K562 (cell line): Measurements from ENCODE around the gene ADD1. TPM values are rescaled to one million over a fixed set of nuclear protein-coding genes. Genes with fewer than 3 reads are reported as not detected.

Source experiments
- ARID1B ChIP-seq: fragments of 450-650 bp; IDR thresholded peaks from 2 replicates; pipeline ENCODE4 v1.6.1; 2016; ENCODE audit warnings: antibody characterized with exemption, mild to moderate bottlenecking, inconsistent platforms
- BCOR ChIP-seq: fragments of 450-650 bp; IDR thresholded peaks from 2 replicates; pipeline ENCODE4 v1.6.1; 2016
- CBFA2T3 ChIP-seq: fragments of 450-650 bp; IDR thresholded peaks from 2 replicates; pipeline ENCODE4 v1.6.1; 2017
- CCNT2 ChIP-seq: IDR thresholded peaks from 2 replicates; pipeline ENCODE4 v1.6.1; 2011; ENCODE audit warnings: borderline replicate concordance, low read depth, mild to moderate bottlenecking, moderate library complexity, mixed read lengths, low read length; ENCODE audit not compliant: insufficient read length; ENCODE audit errors: extremely low read depth
- CREM ChIP-seq: IDR thresholded peaks from 2 replicates; pipeline ENCODE4 v1.6.1; 2014; ENCODE audit warnings: antibody characterized with exemption, low read depth
- CXXC5 ChIP-seq: fragments of 250-450 bp; sonication (Bioruptor Pico); IDR thresholded peaks from 2 replicates; pipeline ENCODE4 v1.8.0; 2022; ENCODE audit warnings: inconsistent platforms, mild to moderate bottlenecking, moderate library complexity
- EGR1 ChIP-seq: fragments of 450-650 bp; conservative IDR thresholded peaks from 2 replicates; pipeline ENCODE4 v1.6.1; 2017; ENCODE audit warnings: mild to moderate bottlenecking
- FOS ChIP-seq: IDR thresholded peaks from 3 replicates; pipeline ENCODE4 v1.6.1; 2011; ENCODE audit not compliant: insufficient read length; ENCODE audit errors: extremely low read depth
- GABPA ChIP-seq: fragments of 200-800 bp; sonication (Bioruptor generic); conservative IDR thresholded peaks from 2 replicates; pipeline ENCODE4 v1.6.1; 2016; ENCODE audit warnings: low read depth, missing genetic modification characterization, missing compliant biosample characterization
- KDM2B ChIP-seq: fragments of 250-450 bp; sonication (Bioruptor Pico); IDR thresholded peaks from 2 replicates; pipeline ENCODE4 v1.8.0; 2021; ENCODE audit warnings: mild to moderate bottlenecking, moderate library complexity
- KHSRP ChIP-seq: fragments of 450-650 bp; IDR thresholded peaks from 2 replicates; pipeline ENCODE4 v1.6.1; 2017
- MYC ChIP-seq, 2 experiments: fragments of 250-450 bp in 1 of 2; sonication (Bioruptor Pico) in 1 of 2; IDR thresholded peaks; 2 replicates each; pipeline versions ENCODE4 v1.5.1 to v1.6.1; 2012 to 2021; ENCODE audit warnings: low read depth in 2 of 2, borderline replicate concordance in 1 of 2, improper control_type of control experiment in 1 of 2, low read length in 1 of 2, mild to moderate bottlenecking in 1 of 2, moderate library complexity in 1 of 2
- NFIC ChIP-seq: fragments of 450-650 bp; IDR thresholded peaks from 2 replicates; pipeline ENCODE4 v1.6.1; 2017; ENCODE audit warnings: mild to moderate bottlenecking, inconsistent platforms
- NR2C1 ChIP-seq, 2 experiments: fragments of 450-650 bp; IDR thresholded peaks; 2 replicates each; pipeline ENCODE4 v1.6.1; 2017; ENCODE audit warnings: mild to moderate bottlenecking in 2 of 2, antibody characterized with exemption in 1 of 2, inconsistent platforms in 1 of 2, missing compliant biosample characterization in 1 of 2, missing genetic modification characterization in 1 of 2
- SMARCE1 ChIP-seq: fragments of 450-650 bp; IDR thresholded peaks from 2 replicates; pipeline ENCODE4 v1.7.1; 2016; ENCODE audit warnings: mild to moderate bottlenecking
- TSC22D4 ChIP-seq: fragments of 450-650 bp; IDR thresholded peaks from 2 replicates; pipeline ENCODE4 v1.6.1; 2016; ENCODE audit warnings: missing genetic modification characterization, missing biosample characterization, control low read depth
- ZNF184 ChIP-seq: sonication (generic); formaldehyde crosslinking; IDR thresholded peaks from 2 replicates; pipeline ENCODE4 v1.5.0; 2020; ENCODE audit warnings: missing genetic modification reagents
- ZNF644 ChIP-seq: fragments of 200-800 bp; sonication (Bioruptor generic); IDR thresholded peaks from 2 replicates; pipeline ENCODE4 v1.6.1; 2016; ENCODE audit warnings: low read depth, missing genetic modification characterization, missing compliant biosample characterization
- polyA plus RNA-seq, 8 experiments: library from polyadenylated mRNA; depleted of rRNA in 4 of 8; stranded (reverse) in 5 of 8; unstranded in 3 of 8; fragments of >200 nt; fragmentation: Nextera tagmentation in 2 of 8; fragmentation: Illumina TruSeq in 1 of 8; extraction: Ambion mirVana in 2 of 8; extraction: Trizol in 1 of 8; gene quantifications; 2 replicates each; pipeline versions ENCODE4 v1.2.1 to v1.2.3, GENCODE V29; 2011 to 2014; ENCODE audit warnings: inconsistent platforms in 1 of 8, missing spikeins in 1 of 8
- total RNA-seq, 7 experiments: library from RNA; depleted of rRNA in 6 of 7; stranded (reverse); fragments of >200 nt in 6 of 7; fragmentation: Illumina TruSeq in 2 of 7; extraction: Trizol in 2 of 7; gene quantifications; 2 replicates each; pipeline versions ENCODE4 v1.2.1 to v1.2.3, GENCODE V29; 2011 to 2021; ENCODE audit warnings: low replicate concordance in 1 of 7
- TF ChIP-seq, protein P1 (sequence below): sonication (generic); formaldehyde crosslinking; IDR thresholded peaks from 2 replicates; pipeline ENCODE4 v1.8.0; 2023; ENCODE audit warnings: missing genetic modification reagents, mild to moderate bottlenecking, borderline replicate concordance
- TF ChIP-seq, protein P2 (sequence below): sonication (generic); formaldehyde crosslinking; IDR thresholded peaks from 2 replicates; pipeline ENCODE4 v1.8.0; 2022; ENCODE audit warnings: missing genetic modification reagents, mild to moderate bottlenecking, moderate library complexity, borderline replicate concordance
- TF ChIP-seq, protein P3 (sequence below): fragments of 250-450 bp; sonication (Bioruptor Pico); IDR thresholded peaks from 2 replicates; pipeline ENCODE4 v1.8.0; 2022; ENCODE audit warnings: moderate library complexity, mild to moderate bottlenecking, inconsistent platforms

ADD1 gene
- total and polyA plus RNA-seq, 9 of the 15 experiments (the other 6 are each of a cell fraction or from before 2014, with no cell fraction given), result 17.5 to 153 (median 74.0) TPM

DNA sequence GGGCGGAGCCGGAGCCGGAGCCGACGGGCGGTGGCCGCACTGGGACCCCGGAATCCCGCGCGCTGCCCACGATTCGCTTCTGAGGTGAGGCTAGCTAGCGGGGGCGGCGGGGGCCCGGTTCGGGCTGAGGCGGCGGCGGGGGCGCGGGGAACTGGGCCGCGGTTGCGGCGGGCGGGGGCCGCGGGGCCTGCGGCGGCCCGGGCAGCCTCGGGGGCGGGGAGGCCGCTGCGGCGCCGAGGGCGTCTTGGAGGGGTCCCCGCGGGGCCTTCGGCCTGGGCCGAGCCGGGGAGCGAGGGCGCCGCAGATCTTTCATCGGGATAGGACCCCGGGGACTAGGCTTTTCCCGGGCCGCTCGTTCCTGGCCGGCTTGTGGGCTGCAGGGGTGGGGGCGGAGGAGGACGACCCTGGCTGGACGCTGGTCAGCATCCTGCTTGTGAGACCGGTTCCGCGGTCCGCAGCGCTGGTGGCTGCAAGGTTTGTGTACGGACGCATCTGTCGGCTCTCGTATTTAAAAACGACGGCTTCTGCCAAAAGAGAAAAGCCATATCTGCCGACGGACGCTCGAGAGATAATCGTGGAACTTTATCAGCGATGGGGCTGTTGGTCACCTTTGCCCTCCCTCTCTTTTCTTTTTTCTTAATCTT is 419 bp downstream of the ADD1 start (continued):
- TF ChIP-seq, protein P1, sequence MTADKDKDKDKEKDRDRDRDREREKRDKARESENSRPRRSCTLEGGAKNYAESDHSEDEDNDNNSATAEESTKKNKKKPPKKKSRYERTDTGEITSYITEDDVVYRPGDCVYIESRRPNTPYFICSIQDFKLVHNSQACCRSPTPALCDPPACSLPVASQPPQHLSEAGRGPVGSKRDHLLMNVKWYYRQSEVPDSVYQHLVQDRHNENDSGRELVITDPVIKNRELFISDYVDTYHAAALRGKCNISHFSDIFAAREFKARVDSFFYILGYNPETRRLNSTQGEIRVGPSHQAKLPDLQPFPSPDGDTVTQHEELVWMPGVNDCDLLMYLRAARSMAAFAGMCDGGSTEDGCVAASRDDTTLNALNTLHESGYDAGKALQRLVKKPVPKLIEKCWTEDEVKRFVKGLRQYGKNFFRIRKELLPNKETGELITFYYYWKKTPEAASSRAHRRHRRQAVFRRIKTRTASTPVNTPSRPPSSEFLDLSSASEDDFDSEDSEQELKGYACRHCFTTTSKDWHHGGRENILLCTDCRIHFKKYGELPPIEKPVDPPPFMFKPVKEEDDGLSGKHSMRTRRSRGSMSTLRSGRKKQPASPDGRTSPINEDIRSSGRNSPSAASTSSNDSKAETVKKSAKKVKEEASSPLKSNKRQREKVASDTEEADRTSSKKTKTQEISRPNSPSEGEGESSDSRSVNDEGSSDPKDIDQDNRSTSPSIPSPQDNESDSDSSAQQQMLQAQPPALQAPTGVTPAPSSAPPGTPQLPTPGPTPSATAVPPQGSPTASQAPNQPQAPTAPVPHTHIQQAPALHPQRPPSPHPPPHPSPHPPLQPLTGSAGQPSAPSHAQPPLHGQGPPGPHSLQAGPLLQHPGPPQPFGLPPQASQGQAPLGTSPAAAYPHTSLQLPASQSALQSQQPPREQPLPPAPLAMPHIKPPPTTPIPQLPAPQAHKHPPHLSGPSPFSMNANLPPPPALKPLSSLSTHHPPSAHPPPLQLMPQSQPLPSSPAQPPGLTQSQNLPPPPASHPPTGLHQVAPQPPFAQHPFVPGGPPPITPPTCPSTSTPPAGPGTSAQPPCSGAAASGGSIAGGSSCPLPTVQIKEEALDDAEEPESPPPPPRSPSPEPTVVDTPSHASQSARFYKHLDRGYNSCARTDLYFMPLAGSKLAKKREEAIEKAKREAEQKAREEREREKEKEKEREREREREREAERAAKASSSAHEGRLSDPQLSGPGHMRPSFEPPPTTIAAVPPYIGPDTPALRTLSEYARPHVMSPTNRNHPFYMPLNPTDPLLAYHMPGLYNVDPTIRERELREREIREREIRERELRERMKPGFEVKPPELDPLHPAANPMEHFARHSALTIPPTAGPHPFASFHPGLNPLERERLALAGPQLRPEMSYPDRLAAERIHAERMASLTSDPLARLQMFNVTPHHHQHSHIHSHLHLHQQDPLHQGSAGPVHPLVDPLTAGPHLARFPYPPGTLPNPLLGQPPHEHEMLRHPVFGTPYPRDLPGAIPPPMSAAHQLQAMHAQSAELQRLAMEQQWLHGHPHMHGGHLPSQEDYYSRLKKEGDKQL (CRISPR knock-in tag), result no peak
- no peak for TF ChIP-seq ZNF184 (CRISPR knock-in tag)
- TF ChIP-seq GABPA (tag), result 0 out of 2 replicates have a peak, but pooled peaks have one; percentile 32
- TF ChIP-seq, protein P2, sequence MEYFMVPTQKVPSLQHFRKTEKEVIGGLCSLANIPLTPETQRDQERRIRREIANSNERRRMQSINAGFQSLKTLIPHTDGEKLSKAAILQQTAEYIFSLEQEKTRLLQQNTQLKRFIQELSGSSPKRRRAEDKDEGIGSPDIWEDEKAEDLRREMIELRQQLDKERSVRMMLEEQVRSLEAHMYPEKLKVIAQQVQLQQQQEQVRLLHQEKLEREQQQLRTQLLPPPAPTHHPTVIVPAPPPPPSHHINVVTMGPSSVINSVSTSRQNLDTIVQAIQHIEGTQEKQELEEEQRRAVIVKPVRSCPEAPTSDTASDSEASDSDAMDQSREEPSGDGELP (CRISPR knock-in tag), result 0 out of 2 replicates have a peak, but pooled peaks have one; percentile 8
- no peak for TF ChIP-seq TSC22D4 (tag)
- peak; percentile 39 for TF ChIP-seq CCNT2
- peak; percentile 46 for TF ChIP-seq EGR1
- 0 out of 2 replicates have a peak, but pooled peaks have one; percentile 16 for TF ChIP-seq CREM
- no peak for TF ChIP-seq MYC (IDR thresholded peaks at IDR 0.05; ENCODE audit: low read depth, low read length)
- no peak for TF ChIP-seq MYC (CRISPR knock-in tag; IDR thresholded peaks at IDR 0.05; ENCODE audit: borderline replicate concordance, low read depth)
- TF ChIP-seq CBFA2T3, result peak; percentile 58
- TF ChIP-seq CXXC5 (CRISPR knock-in tag), result peak; percentile 48
- no peak for TF ChIP-seq KDM2B (CRISPR knock-in tag)
- no peak for TF ChIP-seq ZNF644
- no peak for TF ChIP-seq KHSRP
- TF ChIP-seq, protein P3, sequence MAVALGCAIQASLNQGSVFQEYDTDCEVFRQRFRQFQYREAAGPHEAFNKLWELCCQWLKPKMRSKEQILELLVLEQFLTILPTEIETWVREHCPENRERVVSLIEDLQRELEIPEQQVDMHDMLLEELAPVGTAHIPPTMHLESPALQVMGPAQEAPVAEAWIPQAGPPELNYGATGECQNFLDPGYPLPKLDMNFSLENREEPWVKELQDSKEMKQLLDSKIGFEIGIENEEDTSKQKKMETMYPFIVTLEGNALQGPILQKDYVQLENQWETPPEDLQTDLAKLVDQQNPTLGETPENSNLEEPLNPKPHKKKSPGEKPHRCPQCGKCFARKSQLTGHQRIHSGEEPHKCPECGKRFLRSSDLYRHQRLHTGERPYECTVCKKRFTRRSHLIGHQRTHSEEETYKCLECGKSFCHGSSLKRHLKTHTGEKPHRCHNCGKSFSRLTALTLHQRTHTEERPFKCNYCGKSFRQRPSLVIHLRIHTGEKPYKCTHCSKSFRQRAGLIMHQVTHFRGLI, result no peak
- peak; percentile 64 for TF ChIP-seq ARID1B
- no peak for TF ChIP-seq FOS
- peak; percentile 15; the same call in 1 of the 2 replicates for TF ChIP-seq NFIC
- TF ChIP-seq NR2C1 (IDR thresholded peaks at IDR 0.05), result peak; percentile 63; the same call in 1 of the 2 replicates
- 0 out of 2 replicates have a peak, but pooled peaks have one; percentile 44 for TF ChIP-seq NR2C1 (tag; IDR thresholded peaks at IDR 0.05)
- peak; percentile 48; the same call in 1 of the 2 replicates for TF ChIP-seq BCOR
- TF ChIP-seq SMARCE1, result 0 out of 2 replicates have a peak, but pooled peaks have one; percentile 29
